ENCODE results near the gene DOCK2. TPM values are rescaled to one million over a fixed set of nuclear protein-coding genes. Genes with fewer than 3 reads are reported as not detected.

Gene DOCK2
- total RNA-seq, 1 experiment from 2014 or later: 4.6 TPM

DNA sequence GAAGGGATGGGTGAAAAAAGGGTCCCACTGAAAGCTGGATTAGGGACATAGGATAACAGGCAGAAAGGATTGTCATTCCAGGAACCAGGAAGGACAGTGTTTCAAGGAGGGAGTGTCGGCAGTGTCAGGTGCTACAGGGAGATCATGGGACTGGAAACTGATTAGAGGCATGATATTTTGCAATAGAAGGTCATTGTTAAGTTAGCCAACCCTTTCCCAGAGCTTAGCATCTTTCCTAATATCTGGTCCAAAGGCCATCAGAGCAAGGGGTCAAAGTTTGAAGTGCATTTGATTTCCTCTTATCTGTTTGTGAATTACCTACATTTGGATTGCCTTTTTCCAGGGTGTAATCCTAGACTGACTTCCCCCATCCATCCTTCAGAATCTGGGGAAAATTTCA, 91.3 kb downstream of the DOCK2 start (continued):
- no peak for TF ChIP-seq RELA (CRISPR knock-in tag; IDR thresholded peaks at IDR 0.05; ENCODE audit: borderline replicate concordance)
- no peak for TF ChIP-seq NR3C1 (CRISPR knock-in tag; conservative IDR thresholded peaks at IDR 0.05; ENCODE audit: low read depth)
- TF ChIP-seq NFATC4 (CRISPR knock-in tag; IDR thresholded peaks at IDR 0.05): no peak

GRCh38 chr5:169731221-169731620, 94.1 kb downstream of the DOCK2 start:
- DNase-seq (ENCODE audit: low spot score) (no peak), ATAC-seq (no peak)
- no peak overlapping the region for H3K4me3 Mint-ChIP-seq
- no peaks in the 10 kb centered on the region for H3K27me3 Mint-ChIP-seq (ENCODE audit: low read depth)
- ChIA-PET POLR2A (interaction anchor here (0.6 kb wide), 1 partner anchor 20 kb away, joined by 3 read pairs; no protein-coding TSS in a partner anchor), CTCF (interaction anchor here (0.9 kb wide), 1 partner anchor 29 kb away, joined by 3 read pairs; no protein-coding TSS in a partner anchor)
- no peak overlapping the region for H3K27ac Mint-ChIP-seq
- TF ChIP-seq KAT7 (CRISPR knock-in tag; IDR thresholded peaks at IDR 0.05; ENCODE audit: borderline replicate concordance) (no peak), ZNF416 (CRISPR knock-in tag; IDR thresholded peaks at IDR 0.05) (no peak), ZNF138 (CRISPR knock-in tag; conservative IDR thresholded peaks at IDR 0.05) (no peak), ZNF423 (CRISPR knock-in tag; IDR thresholded peaks at IDR 0.05) (no peak), ARID4B (CRISPR knock-in tag; IDR thresholded peaks at IDR 0.05; ENCODE audit: borderline replicate concordance) (no peak), ZNF281 (CRISPR knock-in tag; IDR thresholded peaks at IDR 0.05) (no peak), NFATC4 (CRISPR knock-in tag; IDR thresholded peaks at IDR 0.05) (no peak)
- TF ChIP-seq, protein P1, sequence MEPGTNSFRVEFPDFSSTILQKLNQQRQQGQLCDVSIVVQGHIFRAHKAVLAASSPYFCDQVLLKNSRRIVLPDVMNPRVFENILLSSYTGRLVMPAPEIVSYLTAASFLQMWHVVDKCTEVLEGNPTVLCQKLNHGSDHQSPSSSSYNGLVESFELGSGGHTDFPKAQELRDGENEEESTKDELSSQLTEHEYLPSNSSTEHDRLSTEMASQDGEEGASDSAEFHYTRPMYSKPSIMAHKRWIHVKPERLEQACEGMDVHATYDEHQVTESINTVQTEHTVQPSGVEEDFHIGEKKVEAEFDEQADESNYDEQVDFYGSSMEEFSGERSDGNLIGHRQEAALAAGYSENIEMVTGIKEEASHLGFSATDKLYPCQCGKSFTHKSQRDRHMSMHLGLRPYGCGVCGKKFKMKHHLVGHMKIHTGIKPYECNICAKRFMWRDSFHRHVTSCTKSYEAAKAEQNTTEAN (CRISPR knock-in tag; IDR thresholded peaks at IDR 0.05): no peak
- TF ChIP-seq, protein P2, sequence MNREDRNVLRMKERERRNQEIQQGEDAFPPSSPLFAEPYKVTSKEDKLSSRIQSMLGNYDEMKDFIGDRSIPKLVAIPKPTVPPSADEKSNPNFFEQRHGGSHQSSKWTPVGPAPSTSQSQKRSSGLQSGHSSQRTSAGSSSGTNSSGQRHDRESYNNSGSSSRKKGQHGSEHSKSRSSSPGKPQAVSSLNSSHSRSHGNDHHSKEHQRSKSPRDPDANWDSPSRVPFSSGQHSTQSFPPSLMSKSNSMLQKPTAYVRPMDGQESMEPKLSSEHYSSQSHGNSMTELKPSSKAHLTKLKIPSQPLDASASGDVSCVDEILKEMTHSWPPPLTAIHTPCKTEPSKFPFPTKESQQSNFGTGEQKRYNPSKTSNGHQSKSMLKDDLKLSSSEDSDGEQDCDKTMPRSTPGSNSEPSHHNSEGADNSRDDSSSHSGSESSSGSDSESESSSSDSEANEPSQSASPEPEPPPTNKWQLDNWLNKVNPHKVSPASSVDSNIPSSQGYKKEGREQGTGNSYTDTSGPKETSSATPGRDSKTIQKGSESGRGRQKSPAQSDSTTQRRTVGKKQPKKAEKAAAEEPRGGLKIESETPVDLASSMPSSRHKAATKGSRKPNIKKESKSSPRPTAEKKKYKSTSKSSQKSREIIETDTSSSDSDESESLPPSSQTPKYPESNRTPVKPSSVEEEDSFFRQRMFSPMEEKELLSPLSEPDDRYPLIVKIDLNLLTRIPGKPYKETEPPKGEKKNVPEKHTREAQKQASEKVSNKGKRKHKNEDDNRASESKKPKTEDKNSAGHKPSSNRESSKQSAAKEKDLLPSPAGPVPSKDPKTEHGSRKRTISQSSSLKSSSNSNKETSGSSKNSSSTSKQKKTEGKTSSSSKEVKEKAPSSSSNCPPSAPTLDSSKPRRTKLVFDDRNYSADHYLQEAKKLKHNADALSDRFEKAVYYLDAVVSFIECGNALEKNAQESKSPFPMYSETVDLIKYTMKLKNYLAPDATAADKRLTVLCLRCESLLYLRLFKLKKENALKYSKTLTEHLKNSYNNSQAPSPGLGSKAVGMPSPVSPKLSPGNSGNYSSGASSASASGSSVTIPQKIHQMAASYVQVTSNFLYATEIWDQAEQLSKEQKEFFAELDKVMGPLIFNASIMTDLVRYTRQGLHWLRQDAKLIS (CRISPR knock-in tag; IDR thresholded peaks at IDR 0.05; ENCODE audit: borderline replicate concordance): no peak
- TF ChIP-seq, protein P3, sequence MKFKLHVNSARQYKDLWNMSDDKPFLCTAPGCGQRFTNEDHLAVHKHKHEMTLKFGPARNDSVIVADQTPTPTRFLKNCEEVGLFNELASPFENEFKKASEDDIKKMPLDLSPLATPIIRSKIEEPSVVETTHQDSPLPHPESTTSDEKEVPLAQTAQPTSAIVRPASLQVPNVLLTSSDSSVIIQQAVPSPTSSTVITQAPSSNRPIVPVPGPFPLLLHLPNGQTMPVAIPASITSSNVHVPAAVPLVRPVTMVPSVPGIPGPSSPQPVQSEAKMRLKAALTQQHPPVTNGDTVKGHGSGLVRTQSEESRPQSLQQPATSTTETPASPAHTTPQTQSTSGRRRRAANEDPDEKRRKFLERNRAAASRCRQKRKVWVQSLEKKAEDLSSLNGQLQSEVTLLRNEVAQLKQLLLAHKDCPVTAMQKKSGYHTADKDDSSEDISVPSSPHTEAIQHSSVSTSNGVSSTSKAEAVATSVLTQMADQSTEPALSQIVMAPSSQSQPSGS (CRISPR knock-in tag; IDR thresholded peaks at IDR 0.05; ENCODE audit: borderline replicate concordance, low read depth): no peak
- H3K4me1 Mint-ChIP-seq: peaks cover 4% of the 10 kb centered on the region; the same call in 1 of the 2 replicates
- H3K36me3 Mint-ChIP-seq: peaks cover 12% of the 10 kb centered on the region; the same call in 1 of the 2 replicates
- peaks cover 17% of the 10 kb centered on the region for H3K9me3 Mint-ChIP-seq

Data from WTC11 (cell line).